Panc1 (cell line): Measurements from ENCODE around the gene TTC17. TPM values are rescaled to one million over a fixed set of nuclear protein-coding genes. Genes with fewer than 3 reads are reported as not detected.

Source experiments
- ATAC-seq: fragments of 200-7000 bp; cut with Tn5 transposase; 2 replicates; pipeline ENCODE4 v1.9.1; 2020; ENCODE audit warnings: mild to moderate bottlenecking, moderate library complexity
- BruUV-seq: library from RNA; stranded (reverse); fragments of 400-500 nt; replicated peaks from 2 replicates; lab custom pipeline; 2021; lab: Mats Ljungman, UMichigan
- CTCF ChIA-PET: fragments of 300-600 bp; sonication (Branson Sonifier 250); formaldehyde crosslinking; loops from one replicate; lab custom pipeline; 2022; ENCODE audit warnings: antibody characterized with exemption; lab: Charles Lee
- POLR2A ChIA-PET: fragments of 300-600 bp; sonication (Branson Sonifier 250); formaldehyde crosslinking; loops from one replicate; lab custom pipeline; 2022; ENCODE audit warnings: antibody characterized with exemption; lab: Charles Lee
- DNase-seq: peaks from one replicate; pipeline ENCODE4 v3.0.0-alpha.2; 2010; ENCODE audit warnings: low read depth, low spot score
- H3K27ac ChIP-seq: 2 replicates; pipeline ENCODE4 v1.5.1; 2011; ENCODE audit warnings: mild to moderate bottlenecking, low read length, inconsistent platforms
- H3K27me3 ChIP-seq: fragments of 200-500 bp; sonication (Bioruptor generic); 2 replicates; pipeline ENCODE4 v1.6.0; 2014; ENCODE audit warnings: low read length, inconsistent platforms; ENCODE audit not compliant: control insufficient read depth, insufficient read depth
- H3K36me3 ChIP-seq: fragments of 200-500 bp; sonication (Bioruptor generic); 2 replicates; pipeline ENCODE4 v1.5.1; 2014; ENCODE audit warnings: inconsistent platforms, mild to moderate bottlenecking, low read length, moderate library complexity; ENCODE audit not compliant: control insufficient read depth, insufficient read depth
- H3K4me1 ChIP-seq: 2 replicates; pipeline ENCODE4 v1.5.1; 2011; ENCODE audit warnings: inconsistent platforms, mild to moderate bottlenecking, low read length, moderate library complexity; ENCODE audit not compliant: control insufficient read depth, insufficient read depth
- H3K4me3 ChIP-seq, 2 experiments: 2 replicates each; pipeline ENCODE4 v1.5.1; 2011 to 2012; ENCODE audit warnings: low read depth in 2 of 2, low read length in 2 of 2, mild to moderate bottlenecking in 2 of 2, inconsistent platforms in 1 of 2, moderate library complexity in 1 of 2
- H3K9me3 ChIP-seq: fragments of 200-500 bp; sonication (Bioruptor generic); 2 replicates; pipeline ENCODE4 v1.5.1; 2014; ENCODE audit warnings: low read depth, mild to moderate bottlenecking, inconsistent platforms, low read length, moderate library complexity; ENCODE audit not compliant: control insufficient read depth, insufficient read depth
- CTCF ChIP-seq: fragments of 450-650 bp; IDR thresholded peaks from 2 replicates; pipeline ENCODE4 v1.5.1; 2017; ENCODE audit warnings: mild to moderate bottlenecking
- POLR2AphosphoS5 ChIP-seq: IDR thresholded peaks from 2 replicates; pipeline ENCODE4 v1.6.1; 2012; ENCODE audit warnings: mild to moderate bottlenecking, low read depth, low read length, moderate library complexity
- REST ChIP-seq, 2 experiments: IDR thresholded peaks; 2 replicates each; pipeline ENCODE4 v1.6.1; 2011 to 2012; ENCODE audit warnings: low read depth in 2 of 2, control low read depth in 1 of 2, low read length in 1 of 2, mild to moderate bottlenecking in 1 of 2, moderate library complexity in 1 of 2; ENCODE audit not compliant: insufficient read depth in 1 of 2
- SIN3A ChIP-seq: IDR thresholded peaks from 2 replicates; pipeline ENCODE4 v1.6.1; 2012; ENCODE audit warnings: low read depth, mild to moderate bottlenecking, low read length, moderate library complexity, borderline replicate concordance; ENCODE audit not compliant: insufficient read depth
- TCF7L2 ChIP-seq: IDR thresholded peaks from 2 replicates; pipeline ENCODE4 v1.6.1; 2011; ENCODE audit warnings: mild to moderate bottlenecking, low read depth, low read length, inconsistent platforms
- in situ Hi-C: cut with HindIII; loops from 2 replicates; pipeline ENCODE4 v1.10.0; 2016; ENCODE audit warnings: low sequenced_read_pairs, low pct_unique_long_range_greater_than_20kb
- intact Hi-C: fragments of 100-400 bp; cut with micrococcal nuclease; formaldehyde crosslinking; loops from one replicate; pipeline ENCODE4 v1.10.0; 2022; ENCODE audit not compliant: unreplicated experiment
- total RNA-seq: library from RNA; stranded (reverse); gene quantifications from one replicate; pipeline ENCODE4 v1.2.1, GENCODE V29; 2021; ENCODE audit not compliant: unreplicated experiment

TTC17 gene
- total RNA-seq, 1 experiment from 2014 or later, result 54.2 TPM

- ChIA-PET CTCF (no interaction called here), POLR2A (no interaction called here)
- intact Hi-C loops (no loop called here), in situ Hi-C loops (no loop called here)
- DNase-seq, result no peak
- no peak for TF ChIP-seq SIN3A
- BruUV-seq, result no TSS peak
- H3K27me3 ChIP-seq, result no peaks in the 10 kb centered on the region
- no peak overlapping the region for H3K27ac ChIP-seq
- H3K9me3 ChIP-seq, result no peaks in the 10 kb centered on the region
- no peak for ATAC-seq
- H3K4me1 ChIP-seq, result no peaks in the 10 kb centered on the region
- H3K36me3 ChIP-seq, result peaks cover 30% of the 10 kb centered on the region
- H3K4me3 ChIP-seq, result no peak overlapping the region
Observed at GRCh38 chr11:43408277-43408676, 49.6 kb downstream of the TTC17 start.

- intact Hi-C loops, result no loop called here
- Histone ChIP-seq H3K27ac (no peak overlapping the region), H3K36me3 (peaks cover 26% of the 10 kb centered on the region), H3K4me1 (no peaks in the 10 kb centered on the region), H3K27me3 (no peaks in the 10 kb centered on the region), H3K4me3 (no peak overlapping the region), H3K9me3 (no peaks in the 10 kb centered on the region)
- ChIA-PET POLR2A (no interaction called here), CTCF (no interaction called here)
- TF ChIP-seq POLR2AphosphoS5 (no peak), REST (IDR thresholded peaks at IDR 0.05; ENCODE audit: insufficient read depth in 1 of 2, low read depth in 2 of 2, low read length in 1 of 2) (no peak), TCF7L2 (no peak), CTCF (no peak)
- ATAC-seq, result no peak
- DNase-seq, result no peak
- no TSS peak for BruUV-seq
- in situ Hi-C loops, result no loop called here
Observed at GRCh38 chr11:43410394-43410793, 51.7 kb downstream of the TTC17 start.

GRCh38 chr11:43418197-43418596 lies 59.5 kb downstream of the TTC17 start:
- Histone ChIP-seq H3K27me3 (no peaks in the 10 kb centered on the region), H3K4me3 (no peak overlapping the region), H3K36me3 (peaks cover 23% of the 10 kb centered on the region), H3K9me3 (no peaks in the 10 kb centered on the region), H3K27ac (no peak overlapping the region), H3K4me1 (no peaks in the 10 kb centered on the region)
- ChIA-PET POLR2A (interaction anchor here (0.7 kb wide), 1 partner anchor 41 kb away, joined by 3 read pairs; no protein-coding TSS in a partner anchor), CTCF (no interaction called here)
- in situ Hi-C loops (no loop called here), intact Hi-C loops (loop anchor here (5.0 kb wide), 1 partner anchor 106 kb away; the partner anchor contains the start of gene API5)
- TF ChIP-seq POLR2AphosphoS5 (no peak), CTCF (no peak), TCF7L2 (no peak), REST (IDR thresholded peaks at IDR 0.05; ENCODE audit: insufficient read depth in 1 of 2, low read depth in 2 of 2, low read length in 1 of 2) (no peak), SIN3A (no peak)
- ATAC-seq (no peak), DNase-seq (no peak)
- BruUV-seq, result no TSS peak
